Type B pancreatic cell (in vitro differentiated cells): Measurements from ENCODE around the gene ZNFX1. TPM values are rescaled to one million over a fixed set of nuclear protein-coding genes. Genes with fewer than 3 reads are reported as not detected.
A peak's percentile ranks its signal among the peaks of the same experiment; 100 is the strongest.

ENCODE experiments used
- DNase-seq: peaks from one replicate; pipeline ENCODE4 v3.0.0; 2021; ENCODE audit warnings: mixed read lengths; ENCODE audit not compliant: unreplicated experiment; ENCODE audit errors: extremely low spot score
- H3K27ac Mint-ChIP-seq: 2 replicates; pipeline ENCODE4 v1.8.0; 2021; ENCODE audit warnings: mild to moderate bottlenecking, mixed read lengths
- H3K27me3 Mint-ChIP-seq: 2 replicates; pipeline ENCODE4 v1.8.0; 2021; ENCODE audit warnings: mixed read lengths
- H3K36me3 Mint-ChIP-seq: 2 replicates; pipeline ENCODE4 v1.8.0; 2021; ENCODE audit warnings: mixed read lengths
- H3K4me1 Mint-ChIP-seq: one replicate; pipeline ENCODE4 v1.8.0; 2021; ENCODE audit warnings: mixed read lengths; ENCODE audit not compliant: unreplicated experiment
- H3K4me3 Mint-ChIP-seq: 2 replicates; pipeline ENCODE4 v1.8.0; 2021; ENCODE audit warnings: mild to moderate bottlenecking, mixed read lengths
- H3K9me3 Mint-ChIP-seq: 2 replicates; pipeline ENCODE4 v1.8.0; 2021; ENCODE audit warnings: mixed read lengths
- total RNA-seq: library from RNA; stranded (reverse); gene quantifications from 2 replicates; pipeline ENCODE4 v1.2.1, GENCODE V29; 2021; ENCODE audit warnings: low replicate concordance
- TF ChIP-seq, protein P1 (sequence below): fragments of 200-600 bp; sonication (generic); conservative IDR thresholded peaks from 2 replicates; pipeline ENCODE4 v1.5.0; 2021; ENCODE audit warnings: antibody characterized with exemption, mild to moderate bottlenecking

ZNFX1 gene
- total RNA-seq, 1 donor from 2014 or later: 14.1 TPM

- peaks cover 27% of the 10 kb centered on the region for H3K36me3 Mint-ChIP-seq
- H3K4me1 Mint-ChIP-seq: no peaks in the 10 kb centered on the region
- no peak for DNase-seq
- TF ChIP-seq, protein P1, sequence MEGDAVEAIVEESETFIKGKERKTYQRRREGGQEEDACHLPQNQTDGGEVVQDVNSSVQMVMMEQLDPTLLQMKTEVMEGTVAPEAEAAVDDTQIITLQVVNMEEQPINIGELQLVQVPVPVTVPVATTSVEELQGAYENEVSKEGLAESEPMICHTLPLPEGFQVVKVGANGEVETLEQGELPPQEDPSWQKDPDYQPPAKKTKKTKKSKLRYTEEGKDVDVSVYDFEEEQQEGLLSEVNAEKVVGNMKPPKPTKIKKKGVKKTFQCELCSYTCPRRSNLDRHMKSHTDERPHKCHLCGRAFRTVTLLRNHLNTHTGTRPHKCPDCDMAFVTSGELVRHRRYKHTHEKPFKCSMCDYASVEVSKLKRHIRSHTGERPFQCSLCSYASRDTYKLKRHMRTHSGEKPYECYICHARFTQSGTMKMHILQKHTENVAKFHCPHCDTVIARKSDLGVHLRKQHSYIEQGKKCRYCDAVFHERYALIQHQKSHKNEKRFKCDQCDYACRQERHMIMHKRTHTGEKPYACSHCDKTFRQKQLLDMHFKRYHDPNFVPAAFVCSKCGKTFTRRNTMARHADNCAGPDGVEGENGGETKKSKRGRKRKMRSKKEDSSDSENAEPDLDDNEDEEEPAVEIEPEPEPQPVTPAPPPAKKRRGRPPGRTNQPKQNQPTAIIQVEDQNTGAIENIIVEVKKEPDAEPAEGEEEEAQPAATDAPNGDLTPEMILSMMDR: no peak
- no peaks in the 10 kb centered on the region for H3K27me3 Mint-ChIP-seq
- H3K9me3 Mint-ChIP-seq: no peaks in the 10 kb centered on the region
- no peak overlapping the region for H3K27ac Mint-ChIP-seq
- no peak overlapping the region for H3K4me3 Mint-ChIP-seq
Observed at GRCh38 chr20:49248301-49248700, 29.6 kb downstream of the ZNFX1 start.

GRCh38 chr20:49247792-49248191, 30.1 kb downstream of the ZNFX1 start:
- H3K4me1 Mint-ChIP-seq: no peaks in the 10 kb centered on the region
- no peak for DNase-seq
- no peaks in the 10 kb centered on the region for H3K27me3 Mint-ChIP-seq
- no peaks in the 10 kb centered on the region for H3K9me3 Mint-ChIP-seq
- no peak overlapping the region for H3K4me3 Mint-ChIP-seq
- peaks cover 23% of the 10 kb centered on the region for H3K36me3 Mint-ChIP-seq
- TF ChIP-seq, protein P1: no peak
- H3K27ac Mint-ChIP-seq: no peak overlapping the region

DNA sequence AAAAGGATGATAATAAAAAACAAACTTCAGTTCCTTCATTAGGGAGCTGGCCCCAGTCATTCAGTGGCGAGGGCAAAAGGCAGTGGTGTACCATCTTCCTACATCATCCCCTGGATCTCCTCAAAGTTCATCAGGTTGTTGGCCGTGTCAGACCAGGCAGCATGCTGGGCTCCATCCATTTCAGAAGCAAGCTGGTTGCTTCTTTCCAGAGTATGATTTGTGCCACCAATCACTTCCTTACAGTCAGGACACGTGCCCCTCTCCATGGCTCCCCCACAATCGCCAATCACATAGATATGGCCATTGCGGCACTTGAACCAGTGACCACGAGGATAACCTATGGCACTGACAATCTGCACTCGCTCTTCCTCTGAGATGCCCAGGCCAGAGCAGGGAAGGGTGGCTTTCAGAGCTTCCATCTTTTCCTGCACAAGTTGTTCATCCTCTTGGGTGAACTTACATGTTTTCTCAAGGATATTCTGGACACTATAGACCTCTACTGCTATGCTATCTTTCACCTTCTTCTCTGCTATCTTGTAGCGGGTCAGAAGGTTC, 30.6 kb downstream of the ZNFX1 start:
- Mint-ChIP-seq H3K9me3 (no peaks in the 10 kb centered on the region), H3K36me3 (peaks cover 20% of the 10 kb centered on the region), H3K4me3 (no peak overlapping the region), H3K27ac (no peak overlapping the region), H3K4me1 (no peaks in the 10 kb centered on the region), H3K27me3 (no peaks in the 10 kb centered on the region)
- TF ChIP-seq, protein P1: no peak
- DNase-seq: no peak

DNA sequence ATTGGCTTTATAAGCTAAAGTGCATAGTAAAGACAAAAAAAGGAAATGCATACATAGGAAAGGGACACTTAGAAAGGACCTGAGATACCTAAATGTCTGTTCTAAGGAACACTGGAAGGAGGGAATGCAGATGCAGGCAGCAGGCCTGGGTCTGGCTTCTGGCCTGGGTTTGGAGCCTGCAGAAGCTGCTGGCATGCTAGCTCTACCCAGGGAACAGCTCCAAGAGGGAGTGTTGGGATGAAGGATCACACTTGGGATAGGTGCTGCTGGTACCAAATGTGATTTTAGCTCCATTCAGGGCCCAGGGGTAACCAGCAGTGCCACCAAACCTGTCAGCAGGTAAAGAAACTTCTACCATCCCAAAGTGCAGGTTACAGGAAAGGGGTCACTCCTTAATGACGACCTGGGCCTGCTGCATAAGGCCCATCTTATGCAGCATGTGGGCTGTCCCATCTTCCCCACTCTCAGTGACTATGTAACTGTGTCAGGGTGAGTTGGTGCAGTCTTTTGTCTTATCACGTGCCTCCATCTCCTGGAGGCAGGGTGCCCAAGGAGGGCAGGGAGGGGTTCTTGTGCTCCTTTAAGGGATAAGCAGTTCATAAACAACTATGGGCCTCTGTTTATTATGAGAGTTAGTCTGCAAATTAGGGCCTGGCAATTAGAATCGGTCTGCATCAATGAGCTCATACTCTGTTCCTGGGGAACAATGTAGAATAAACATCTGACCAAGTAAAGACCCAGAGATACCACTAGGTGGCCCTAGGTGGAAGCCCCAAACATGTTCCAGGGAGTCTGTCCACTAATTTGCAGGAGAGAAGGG, 31.7 kb downstream of the ZNFX1 start:
- H3K27ac Mint-ChIP-seq: no peak overlapping the region
- TF ChIP-seq, protein P1: peak; percentile 77
- H3K9me3 Mint-ChIP-seq: no peaks in the 10 kb centered on the region
- H3K4me3 Mint-ChIP-seq: no peak overlapping the region
- DNase-seq: no peak
- H3K4me1 Mint-ChIP-seq: no peaks in the 10 kb centered on the region
- H3K36me3 Mint-ChIP-seq: peaks cover 17% of the 10 kb centered on the region
- H3K27me3 Mint-ChIP-seq: no peaks in the 10 kb centered on the region

DNA sequence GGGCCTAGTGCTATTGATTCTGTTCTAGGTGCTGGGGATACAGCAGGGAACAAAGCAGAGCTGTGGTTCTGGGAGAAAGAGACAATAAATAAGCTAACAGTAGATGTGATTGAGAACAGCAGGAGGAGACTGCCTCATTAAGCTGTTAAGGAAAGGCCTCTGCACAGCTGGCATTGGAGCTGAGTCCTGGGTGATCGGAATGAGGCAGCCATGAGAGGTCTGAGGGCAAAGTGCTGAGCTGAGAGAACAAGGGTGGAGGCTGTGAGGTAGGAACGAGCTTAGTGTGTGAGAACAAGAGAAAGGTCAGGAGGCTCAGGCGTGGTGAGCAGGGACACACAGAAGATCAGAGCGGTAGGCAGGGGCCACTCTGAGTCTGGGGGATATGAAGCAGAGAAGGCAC, 40.3 kb downstream of the ZNFX1 start:
- H3K36me3 Mint-ChIP-seq: peaks cover 31% of the 10 kb centered on the region
- no peak for DNase-seq
- no peaks in the 10 kb centered on the region for H3K27me3 Mint-ChIP-seq
- no peaks in the 10 kb centered on the region for H3K9me3 Mint-ChIP-seq
- no peak overlapping the region for H3K4me3 Mint-ChIP-seq
- TF ChIP-seq, protein P1: no peak
- peak overlapping the region; percentile 56 for H3K27ac Mint-ChIP-seq
- no peaks in the 10 kb centered on the region for H3K4me1 Mint-ChIP-seq
